Measurements from ENCODE around the gene OSGEP. TPM values are rescaled to one million over a fixed set of nuclear protein-coding genes. Genes with fewer than 3 reads are reported as not detected.

The OSGEP gene
- polyA plus RNA-seq, 5 donors = 72.4 to 90.2 (median 78.0) TPM

DNA sequence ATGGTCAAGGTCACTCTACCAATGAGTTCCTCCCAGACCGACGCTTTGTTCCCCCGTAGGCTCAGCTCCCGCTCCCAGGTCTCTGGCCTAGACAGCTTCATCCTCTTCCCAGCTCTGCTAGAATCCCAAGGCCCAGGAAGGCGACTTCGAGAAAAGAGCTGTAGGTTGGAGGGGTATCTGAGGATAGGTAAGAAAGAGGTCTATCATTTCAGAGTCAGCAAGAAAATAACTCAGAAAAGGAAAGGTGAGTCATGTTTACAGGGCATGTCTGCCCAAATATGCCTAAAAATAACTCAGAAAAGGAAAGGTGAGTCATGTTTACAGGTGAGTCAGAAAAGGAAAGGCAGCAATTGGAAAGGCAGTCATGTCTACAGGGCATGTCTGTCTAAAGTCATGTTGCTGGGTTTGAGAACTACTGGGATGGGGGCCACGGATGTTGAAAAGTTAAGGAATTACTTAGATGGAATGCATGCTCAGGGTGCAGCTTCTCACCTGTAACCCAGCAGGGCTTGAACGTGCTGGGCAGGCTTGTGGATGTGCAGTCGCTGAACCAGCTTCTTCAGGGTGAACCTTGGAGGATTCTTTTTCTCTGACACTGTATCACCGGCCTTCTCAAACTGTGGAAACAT lies 53.5 kb downstream of the OSGEP start:
- DNase-seq = no peak

GRCh38 chr14:20400589-20400964 lies 54.0 kb downstream of the OSGEP start:
- no peak for DNase-seq

- no peak for DNase-seq
Observed at GRCh38 chr14:20397511-20397910, 57.1 kb downstream of the OSGEP start.

Other genes with a start within 250 kb of the OSGEP start
- gene OR11H6, start 231.1 kb downstream of the OSGEP start, polyA plus RNA-seq (ENCODE audit: insufficient read depth in 1 of 5, insufficient read length in 5 of 5, low replicate concordance in 1 of 5) = not detected
- under 1 TPM; 0.51 to 0.84 (median 0.59) TPM for gene OR11H7, start 225.8 kb downstream of the OSGEP start, polyA plus RNA-seq (ENCODE audit: insufficient read depth in 1 of 5, insufficient read length in 5 of 5, low replicate concordance in 1 of 5)
- gene OR11H4, start 215.5 kb downstream of the OSGEP start, polyA plus RNA-seq (ENCODE audit: insufficient read depth in 1 of 5, insufficient read length in 5 of 5, low replicate concordance in 1 of 5) = under 1 TPM in 1 of 5 donors, not detected in 4; 0.14 TPM
- 10 to 100 TPM; 18.8 to 26.5 (median 23.7) TPM for gene TTC5, start 148.9 kb downstream of the OSGEP start, polyA plus RNA-seq (ENCODE audit: insufficient read depth in 1 of 5, insufficient read length in 5 of 5, low replicate concordance in 1 of 5)
- 100 to 1,000 TPM; 109 to 150 (median 141) TPM for gene CCNB1IP1, start 121.5 kb downstream of the OSGEP start, polyA plus RNA-seq (ENCODE audit: insufficient read depth in 1 of 5, insufficient read length in 5 of 5, low replicate concordance in 1 of 5)
- 10 to 100 TPM; 50.3 to 71.0 (median 62.8) TPM for gene PARP2, start 111.2 kb downstream of the OSGEP start, polyA plus RNA-seq (ENCODE audit: insufficient read depth in 1 of 5, insufficient read length in 5 of 5, low replicate concordance in 1 of 5)
- gene TEP1, start 41.3 kb downstream of the OSGEP start, polyA plus RNA-seq (ENCODE audit: insufficient read depth in 1 of 5, insufficient read length in 5 of 5, low replicate concordance in 1 of 5) = 10 to 100 TPM; 19.1 to 22.6 (median 20.8) TPM
- gene KLHL33, start 18.6 kb downstream of the OSGEP start, polyA plus RNA-seq (ENCODE audit: insufficient read depth in 1 of 5, insufficient read length in 5 of 5, low replicate concordance in 1 of 5) = under 1 TPM; 0.23 to 0.27 (median 0.26) TPM
- gene APEX1, start 414 bp upstream of the OSGEP start, polyA plus RNA-seq (ENCODE audit: insufficient read depth in 1 of 5, insufficient read length in 5 of 5, low replicate concordance in 1 of 5) = 100 to 1,000 TPM; 318 to 352 (median 331) TPM
- 10 to 100 TPM; 27.3 to 36.8 (median 33.0) TPM for gene PIP4P1, start 6.6 kb upstream of the OSGEP start, polyA plus RNA-seq (ENCODE audit: insufficient read depth in 1 of 5, insufficient read length in 5 of 5, low replicate concordance in 1 of 5)
- gene PNP, start 14.6 kb upstream of the OSGEP start, polyA plus RNA-seq (ENCODE audit: insufficient read depth in 1 of 5, insufficient read length in 5 of 5, low replicate concordance in 1 of 5) = 10 to 100 TPM; 31.0 to 47.3 (median 36.0) TPM
- under 1 TPM in 3 of 5 donors, not detected in 2; 0.43 to 0.84 (median 0.68) TPM for gene RNASE10, start 50.7 kb upstream of the OSGEP start, polyA plus RNA-seq (ENCODE audit: insufficient read depth in 1 of 5, insufficient read length in 5 of 5, low replicate concordance in 1 of 5)
- gene RNASE9, start 106.2 kb upstream of the OSGEP start, polyA plus RNA-seq (ENCODE audit: insufficient read depth in 1 of 5, insufficient read length in 5 of 5, low replicate concordance in 1 of 5) = not detected
- not detected for gene RNASE11, start 133.2 kb upstream of the OSGEP start, polyA plus RNA-seq (ENCODE audit: insufficient read depth in 1 of 5, insufficient read length in 5 of 5, low replicate concordance in 1 of 5)
- not detected for gene RNASE12, start 136.6 kb upstream of the OSGEP start, polyA plus RNA-seq (ENCODE audit: insufficient read depth in 1 of 5, insufficient read length in 5 of 5, low replicate concordance in 1 of 5)
- not detected for gene OR6S1, start 186.9 kb upstream of the OSGEP start, polyA plus RNA-seq (ENCODE audit: insufficient read depth in 1 of 5, insufficient read length in 5 of 5, low replicate concordance in 1 of 5)
- 10 to 100 TPM in 1 of 5 donors, 1 to 10 TPM in 4; 6.6 to 10.1 (median 9.1) TPM for gene RNASE4, start 229.7 kb upstream of the OSGEP start, polyA plus RNA-seq (ENCODE audit: insufficient read depth in 1 of 5, insufficient read length in 5 of 5, low replicate concordance in 1 of 5)
- gene ANG, start 234.0 kb upstream of the OSGEP start, polyA plus RNA-seq (ENCODE audit: insufficient read depth in 1 of 5, insufficient read length in 5 of 5, low replicate concordance in 1 of 5) = 10 to 100 TPM in 2 of 5 donors, 1 to 10 TPM in 3; 7.2 to 11.7 (median 8.9) TPM